ENCODE measurements around the gene FREM1. TPM values are rescaled to one million over a fixed set of nuclear protein-coding genes. Genes with fewer than 3 reads are reported as not detected.

Gene FREM1
- total RNA-seq, 1 donor from 2014 or later: 7.0 TPM

- H3K9me3 ChIP-seq: no peaks in the 10 kb centered on the region
- H3K27ac ChIP-seq: no peak overlapping the region
- TF ChIP-seq CTCF (IDR thresholded peaks at IDR 0.05): no peak
- DNase-seq (no peak), ATAC-seq (no peak)
- no peaks in the 10 kb centered on the region for H3K4me1 ChIP-seq
- intact Hi-C loops (cut with DNase I): no loop called here
- H3K27me3 ChIP-seq: no peaks in the 10 kb centered on the region
- H3K36me3 ChIP-seq: no peaks in the 10 kb centered on the region
- H3K4me3 ChIP-seq: no peak overlapping the region
Observed at GRCh38 chr9:14868772-14869583, 41.2 kb downstream of the FREM1 start.

DNA sequence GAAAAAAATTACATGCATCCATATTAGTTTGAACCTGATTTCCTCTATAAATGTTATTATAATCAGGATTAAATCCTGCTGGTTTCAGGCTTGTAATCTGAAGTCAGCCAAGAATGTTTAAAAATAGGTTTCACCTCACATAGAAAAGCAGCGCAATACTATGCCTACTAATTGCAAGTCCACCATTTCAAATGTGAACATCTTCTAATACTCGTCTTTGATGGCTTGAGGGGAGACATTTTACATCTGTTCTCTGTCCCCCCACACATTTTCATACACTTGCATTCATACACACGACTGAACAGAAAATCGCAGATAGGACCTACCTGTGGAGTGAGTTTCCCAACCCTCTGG is 41.8 kb downstream of the FREM1 start:
- intact Hi-C loops (cut with DNase I): no loop called here
- H3K36me3 ChIP-seq: no peaks in the 10 kb centered on the region
- ATAC-seq (no peak), DNase-seq (no peak)
- no peak overlapping the region for H3K4me3 ChIP-seq
- no peak for TF ChIP-seq CTCF (IDR thresholded peaks at IDR 0.05)
- no peaks in the 10 kb centered on the region for H3K27me3 ChIP-seq
- no peak overlapping the region for H3K27ac ChIP-seq
- H3K9me3 ChIP-seq: no peaks in the 10 kb centered on the region
- H3K4me1 ChIP-seq: no peaks in the 10 kb centered on the region

DNA sequence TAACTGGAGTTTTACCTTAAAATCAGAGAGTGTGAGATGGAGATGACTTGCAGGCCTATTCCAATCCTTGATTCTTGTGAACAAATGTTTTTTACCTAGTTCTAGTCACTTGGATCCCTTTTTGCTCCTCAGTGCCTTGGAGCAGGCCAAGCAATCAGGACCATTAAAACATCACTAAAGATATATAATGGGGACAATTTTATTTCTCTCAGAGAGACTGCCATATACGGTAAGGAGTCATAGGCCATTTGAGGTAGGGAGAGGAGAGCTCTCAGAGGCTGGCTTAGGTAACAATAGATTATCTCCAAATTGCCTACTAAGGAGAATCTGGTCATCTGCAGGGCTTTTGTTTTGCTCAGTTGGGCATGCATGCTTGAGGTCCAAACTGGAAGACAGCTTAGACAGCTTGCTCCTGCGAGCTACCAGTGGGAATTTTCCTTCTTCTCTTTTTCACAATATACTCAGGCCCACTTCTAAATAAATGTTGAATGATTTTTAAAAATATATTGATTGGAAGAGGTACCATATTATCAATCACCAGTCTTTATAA is 44.0 kb downstream of the FREM1 start:
- H3K9me3 ChIP-seq: no peaks in the 10 kb centered on the region
- no peak overlapping the region for H3K4me3 ChIP-seq
- H3K27ac ChIP-seq: no peak overlapping the region
- DNase-seq: no peak
- TF ChIP-seq CTCF (IDR thresholded peaks at IDR 0.05): no peak
- no peaks in the 10 kb centered on the region for H3K36me3 ChIP-seq
- no peaks in the 10 kb centered on the region for H3K4me1 ChIP-seq
- no peaks in the 10 kb centered on the region for H3K27me3 ChIP-seq
- intact Hi-C loops (cut with DNase I): no loop called here
- no peak for ATAC-seq

GRCh38 chr9:14864309-14864708 is 45.9 kb downstream of the FREM1 start:
- Histone ChIP-seq H3K4me3 (no peak overlapping the region), H3K9me3 (no peaks in the 10 kb centered on the region), H3K27ac (peak overlapping the region; percentile 60), H3K36me3 (no peaks in the 10 kb centered on the region), H3K4me1 (no peaks in the 10 kb centered on the region), H3K27me3 (no peaks in the 10 kb centered on the region)
- intact Hi-C loops (cut with DNase I): no loop called here
- ATAC-seq: no peak
- no peak for DNase-seq
- no peak for TF ChIP-seq CTCF (IDR thresholded peaks at IDR 0.05)

DNA sequence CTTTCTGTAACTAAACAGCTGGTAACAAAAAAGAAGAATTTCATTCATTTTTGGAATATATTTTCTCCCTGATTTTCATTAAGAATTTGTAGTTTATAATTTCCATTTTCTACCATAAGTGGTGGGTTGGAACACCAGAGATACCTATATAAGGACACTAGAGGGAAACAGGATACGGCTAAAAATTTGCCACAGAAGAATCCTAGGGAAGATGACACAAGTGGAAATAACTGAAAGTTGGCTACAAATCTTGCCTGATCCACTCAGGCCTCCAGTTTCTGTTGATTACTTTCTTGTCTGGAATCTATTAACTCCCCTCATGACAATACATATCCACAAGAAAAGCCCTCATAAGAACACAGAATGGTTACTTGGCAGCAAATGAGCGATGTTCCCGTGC is 46.8 kb downstream of the FREM1 start:
- intact Hi-C loops (cut with DNase I): no loop called here
- ATAC-seq: no peak
- Histone ChIP-seq H3K27ac (no peak overlapping the region), H3K4me3 (no peak overlapping the region), H3K36me3 (no peaks in the 10 kb centered on the region), H3K27me3 (no peaks in the 10 kb centered on the region), H3K9me3 (no peaks in the 10 kb centered on the region), H3K4me1 (no peaks in the 10 kb centered on the region)
- no peak for DNase-seq
- TF ChIP-seq CTCF (IDR thresholded peaks at IDR 0.05): no peak
